Liver (tissue), 9 donors: Measurements from ENCODE around the gene TNRC6B. TPM values are rescaled to one million over a fixed set of nuclear protein-coding genes. Genes with fewer than 3 reads are reported as not detected.

Source experiments
- DNase-seq: peaks from one replicate; pipeline ENCODE4 v3.0.0-alpha.2; 2017; ENCODE audit warnings: low spot score
- H3K27ac ChIP-seq, 2 donors: one replicate each; pipeline ENCODE4 v1.7.0; 2013; ENCODE audit warnings: inconsistent platforms in 2 of 2, low read length in 2 of 2, control low read depth in 1 of 2, low read depth in 1 of 2, mild to moderate bottlenecking in 1 of 2
- H3K27me3 ChIP-seq, 4 donors: one replicate each; pipeline versions ENCODE4 v1.6.1 to v1.7.0; 2013; ENCODE audit warnings: low read length in 3 of 4, inconsistent platforms in 1 of 4, mild to moderate bottlenecking in 1 of 4, moderate library complexity in 1 of 4; ENCODE audit not compliant: control insufficient read depth in 4 of 4, insufficient read depth in 4 of 4
- H3K36me3 ChIP-seq, 4 donors: one replicate each; pipeline versions ENCODE4 v1.6.1 to v1.7.0; 2013; ENCODE audit warnings: low read length in 3 of 4, mild to moderate bottlenecking in 3 of 4, low read depth in 1 of 4, moderate library complexity in 1 of 4; ENCODE audit not compliant: control insufficient read depth in 4 of 4, insufficient read depth in 3 of 4
- H3K4me1 ChIP-seq, 4 donors: one replicate each; pipeline versions ENCODE4 v1.6.1 to v1.7.0; 2013; ENCODE audit warnings: low read length in 3 of 4, mild to moderate bottlenecking in 3 of 4, moderate library complexity in 1 of 4; ENCODE audit not compliant: control insufficient read depth in 4 of 4, insufficient read depth in 4 of 4
- H3K4me3 ChIP-seq, 3 donors: one replicate each; pipeline versions ENCODE4 v1.6.1 to v1.7.0; 2013; ENCODE audit warnings: low read length in 3 of 3, control low read depth in 1 of 3, low read depth in 1 of 3, mild to moderate bottlenecking in 1 of 3
- H3K9ac ChIP-seq, 2 donors: one replicate each; pipeline ENCODE4 v1.7.0; 2013; ENCODE audit warnings: low read length in 2 of 2, mild to moderate bottlenecking in 2 of 2, moderate library complexity in 2 of 2, control low read depth in 1 of 2, low read depth in 1 of 2
- H3K9me3 ChIP-seq, 4 donors: one replicate each; pipeline versions ENCODE4 v1.6.1 to v1.7.0; 2013; ENCODE audit warnings: low read length in 3 of 4; ENCODE audit not compliant: control insufficient read depth in 4 of 4
- ATF3 ChIP-seq: IDR thresholded peaks from 2 replicates; pipeline ENCODE4 v1.6.1; 2016; ENCODE audit warnings: antibody characterized with exemption
- CTCF ChIP-seq: fragments of 150-350 bp; IDR thresholded peaks from 2 replicates; pipeline ENCODE4 v1.5.1; 2017; ENCODE audit warnings: improper control_type of control experiment, low read depth, low read length; ENCODE audit not compliant: missing input control
- EGR1 ChIP-seq, 2 donors: IDR thresholded peaks; 2 replicates each; pipeline ENCODE4 v1.6.1; 2016 to 2018; ENCODE audit warnings: antibody characterized with exemption in 2 of 2, low read depth in 2 of 2
- FOXA1 ChIP-seq: IDR thresholded peaks from 2 replicates; pipeline ENCODE4 v1.6.1; 2016; ENCODE audit warnings: antibody characterized with exemption
- FOXA2 ChIP-seq: IDR thresholded peaks from 2 replicates; pipeline ENCODE4 v1.6.1; 2016; ENCODE audit warnings: antibody characterized with exemption
- GABPA ChIP-seq, 2 donors: IDR thresholded peaks in 1 of 2; conservative IDR thresholded peaks in 1 of 2; 2 replicates each; pipeline ENCODE4 v1.6.1; 2016; ENCODE audit warnings: antibody characterized with exemption in 2 of 2, mild to moderate bottlenecking in 1 of 2, moderate library complexity in 1 of 2
- HNF4A ChIP-seq, 2 donors: conservative IDR thresholded peaks; 2 replicates each; pipeline ENCODE4 v1.6.1; 2016; ENCODE audit warnings: antibody characterized with exemption in 2 of 2, mild to moderate bottlenecking in 2 of 2
- HNF4G ChIP-seq: IDR thresholded peaks from 2 replicates; pipeline ENCODE4 v1.6.1; 2016; ENCODE audit warnings: antibody characterized with exemption
- JUND ChIP-seq, 2 donors: IDR thresholded peaks; 2 replicates each; pipeline ENCODE4 v1.6.1; 2016; ENCODE audit warnings: antibody characterized with exemption in 2 of 2
- MAX ChIP-seq: IDR thresholded peaks from 2 replicates; pipeline ENCODE4 v1.6.1; 2016; ENCODE audit warnings: antibody characterized with exemption
- NR2F2 ChIP-seq: IDR thresholded peaks from 2 replicates; pipeline ENCODE4 v1.6.1; 2016; ENCODE audit warnings: antibody characterized with exemption
- RAD21 ChIP-seq, 2 donors: IDR thresholded peaks; 2 replicates each; pipeline ENCODE4 v1.6.1; 2016; ENCODE audit warnings: antibody characterized with exemption in 2 of 2, mild to moderate bottlenecking in 2 of 2
- REST ChIP-seq: IDR thresholded peaks from 2 replicates; pipeline ENCODE4 v1.6.1; 2016; ENCODE audit warnings: antibody characterized with exemption, mild to moderate bottlenecking
- RXRA ChIP-seq, 2 donors: IDR thresholded peaks; 2 replicates each; pipeline ENCODE4 v1.6.1; 2017 to 2018; ENCODE audit warnings: antibody characterized with exemption in 2 of 2, mild to moderate bottlenecking in 1 of 2
- SP1 ChIP-seq: IDR thresholded peaks from 2 replicates; pipeline ENCODE4 v1.6.1; 2018; ENCODE audit warnings: antibody characterized with exemption, mild to moderate bottlenecking
- TAF1 ChIP-seq: conservative IDR thresholded peaks from 2 replicates; pipeline ENCODE4 v1.6.1; 2016; ENCODE audit warnings: antibody characterized with exemption, mild to moderate bottlenecking
- YY1 ChIP-seq: IDR thresholded peaks from 2 replicates; pipeline ENCODE4 v1.6.1; 2016; ENCODE audit warnings: antibody characterized with exemption, mild to moderate bottlenecking
- ZBTB33 ChIP-seq: IDR thresholded peaks from 2 replicates; pipeline ENCODE4 v1.6.1; 2016; ENCODE audit warnings: antibody characterized with exemption
- WGBS: extraction: QIAGEN DNeasy Blood & Tissue Kit; methylation state at CpG from one replicate; pipeline ENCODE4 v1.1.7; 2013; 5-methylcytosine and 5-hydroxymethylcytosine counted together
- polyA plus RNA-seq, 2 donors: library from polyadenylated mRNA; stranded (reverse) in 1 of 2; unstranded in 1 of 2; fragments of 200-250 nt in 1 of 2; fragments of >200 nt in 1 of 2; fragmentation: Nextera tagmentation in 1 of 2; extraction: Ambion mirVana in 1 of 2; gene quantifications; one replicate each; pipeline versions ENCODE4 v1.2.1 to v1.2.3, GENCODE V29; 2013 to 2015
- total RNA-seq, 2 donors: library from RNA; depleted of rRNA; stranded (reverse); fragments of >200 nt; gene quantifications; one replicate each; pipeline ENCODE4 v1.2.3, GENCODE V29; 2014
- donor health status: healthy.
- donor health status: healthy.
- donor health status: healthy.
- donor health status: healthy.
- donor health status: healthy.

Gene TNRC6B
- total and polyA plus RNA-seq, 4 donors: 4.6 to 39.1 (median 26.4) TPM

- H3K36me3 ChIP-seq: peaks cover 7 to 41% (median 29%) of the 10 kb centered on the region in 4 donors
Measured at GRCh38 chr22:40368836-40369235, 191.1 kb downstream of the TNRC6B start.

GRCh38 chr22:40374567-40374966, 196.8 kb downstream of the TNRC6B start:
- TF ChIP-seq YY1 (no peak), FOXA2 (no peak), MAX (no peak), REST (no peak), ATF3 (no peak), NR2F2 (no peak), GABPA (IDR thresholded peaks at IDR 0.05 in 1 of 2, conservative IDR thresholded peaks at IDR 0.05 in 1 of 2) (no peak), ZBTB33 (no peak), TAF1 (no peak), RAD21 (IDR thresholded peaks at IDR 0.05) (no peak), HNF4A (conservative IDR thresholded peaks at IDR 0.05) (no peak), SP1 (no peak), EGR1 (IDR thresholded peaks at IDR 0.05; ENCODE audit: low read depth in 2 of 2) (no peak), HNF4G (no peak), RXRA (IDR thresholded peaks at IDR 0.05) (no peak), CTCF (no peak)
- Histone ChIP-seq H3K9me3 (no peaks in the 10 kb centered on the region), H3K9ac (no peak overlapping the region), H3K4me3 (no peak overlapping the region), H3K27ac (no peak overlapping the region), H3K27me3 (no peaks in the 10 kb centered on the region), H3K36me3 (peaks cover 0 to 4% (median under 1%) of the 10 kb centered on the region in 4 donors), H3K4me1 (peaks cover 3 to 9% (median 5%) of the 10 kb centered on the region in 4 donors)
- WGBS: 96% methylated on average over 8 of the region's 8 CpGs
- DNase-seq: no peak

More at GRCh38 chr22:40368836-40369235, 191.1 kb downstream of the TNRC6B start:
- no peak for DNase-seq
- WGBS: 90% methylated on average over 3 of the region's 3 CpGs
- Histone ChIP-seq H3K4me3 (no peak overlapping the region), H3K9me3 (no peaks in the 10 kb centered on the region), H3K27me3 (no peaks in the 10 kb centered on the region), H3K4me1 (peaks cover 3 to 9% (median 5%) of the 10 kb centered on the region in 4 donors), H3K27ac (no peak overlapping the region), H3K9ac (no peak overlapping the region)
- TF ChIP-seq GABPA (IDR thresholded peaks at IDR 0.05 in 1 of 2, conservative IDR thresholded peaks at IDR 0.05 in 1 of 2) (no peak), RAD21 (IDR thresholded peaks at IDR 0.05) (no peak), FOXA1 (no peak), MAX (no peak), HNF4G (no peak), JUND (IDR thresholded peaks at IDR 0.05) (no peak), FOXA2 (no peak), SP1 (no peak)
